Colonic mucosa (tissue), 4 donors: ENCODE measurements around the gene CDCA5. TPM values are rescaled to one million over a fixed set of nuclear protein-coding genes. Genes with fewer than 3 reads are reported as not detected.

Experiments used
- DNase-seq: peaks from one replicate; pipeline ENCODE4 v3.0.0-alpha.2; 2020
- H3K27ac ChIP-seq: fragments of 200-600 bp; one replicate; pipeline ENCODE4 v1.8.0; 2021
- H3K27me3 ChIP-seq: fragments of 200-600 bp; one replicate; pipeline ENCODE4 v1.8.0; 2021
- H3K36me3 ChIP-seq: fragments of 200-600 bp; one replicate; pipeline ENCODE4 v1.8.0; 2021
- H3K4me1 ChIP-seq: fragments of 200-600 bp; one replicate; pipeline ENCODE4 v1.8.0; 2021; ENCODE audit warnings: mild to moderate bottlenecking
- H3K4me3 ChIP-seq: fragments of 200-600 bp; one replicate; pipeline ENCODE4 v1.8.0; 2021
- H3K9ac ChIP-seq, 2 donors: one replicate each; pipeline ENCODE4 v1.7.0; 2013; ENCODE audit warnings: control low read depth in 2 of 2, low read depth in 2 of 2, low read length in 2 of 2
- H3K9me3 ChIP-seq: fragments of 200-600 bp; one replicate; pipeline ENCODE4 v1.8.0; 2021
- CTCF ChIP-seq: fragments of 200-600 bp; IDR thresholded peaks from one replicate; pipeline ENCODE4 v1.8.0; 2022; ENCODE audit warnings: antibody characterized with exemption, mild to moderate bottlenecking
- intact Hi-C: fragments of 100-400 bp; cut with DNase I; formaldehyde crosslinking; loops from one replicate; pipeline ENCODE4 v1.14.1; 2022
- total RNA-seq, 2 donors: library from RNA; stranded (reverse); fragmentation: NEBNext Ultra II Directional in 1 of 2; extraction: Animal tissue kit (Norgen Biotek cat#: 25700) in 1 of 2; gene quantifications; one replicate each; pipeline ENCODE4 v1.2.1, GENCODE V29; 2021
- donor health status: healthy.
- donor health status: DM: no; HTN: no; CAD: no.
- donor health status: DM: no; HTN: no; CAD: no.

The CDCA5 gene
- total RNA-seq, 2 donors from 2014 or later, result 9.7 to 51.7 TPM

DNA sequence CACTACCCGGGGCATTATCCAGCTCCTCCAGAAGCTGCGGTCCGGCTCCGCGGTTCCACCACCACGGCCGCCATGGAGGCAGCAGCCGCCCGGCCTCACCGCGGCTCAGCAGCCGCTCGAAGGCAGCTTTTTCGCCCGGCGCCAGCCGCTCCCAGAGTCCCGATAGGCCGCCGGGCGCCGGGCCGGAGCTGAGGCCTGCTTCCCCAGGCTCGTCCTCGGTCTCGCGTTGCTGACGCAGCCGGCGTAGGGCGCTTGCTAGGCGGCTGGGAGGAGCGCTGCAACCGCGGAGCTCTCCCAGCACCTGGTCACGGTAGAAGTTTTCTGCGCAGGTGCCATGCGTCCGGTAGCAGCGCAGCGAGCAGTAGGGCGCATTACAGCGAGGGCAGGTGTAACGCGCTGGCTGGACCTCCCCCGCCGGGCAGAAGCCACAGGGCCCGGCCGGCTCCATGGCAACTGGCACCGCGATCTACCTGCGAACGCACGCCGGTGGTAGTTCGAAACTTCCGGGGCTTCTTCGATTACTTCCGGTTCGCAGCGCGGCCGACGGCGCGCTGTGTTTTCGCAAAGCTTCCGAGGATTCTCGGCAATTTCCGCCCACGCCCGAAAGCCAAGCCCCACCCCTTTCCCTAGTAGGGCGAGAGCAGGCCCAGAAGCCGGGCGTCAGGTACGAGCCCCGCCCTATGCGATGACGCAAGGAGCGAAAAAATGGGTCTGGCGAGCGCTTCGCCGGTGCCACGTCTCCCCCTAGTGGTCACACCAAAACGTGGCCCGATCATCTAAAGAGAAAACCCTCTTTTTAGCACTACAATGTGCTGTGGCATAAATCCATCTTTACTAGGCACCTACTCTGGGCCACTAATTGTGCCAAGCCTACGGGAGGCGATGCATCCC is 33.6 kb upstream of the CDCA5 start, which contains the start of gene ZNHIT2:
Gene ZNHIT2 (minus strand): TSS at position 496 of the 891 bp plus-strand sequence. CDS start 48 bp downstream, at position 448.
- Histone ChIP-seq H3K27me3 (no peaks in the 10 kb centered on the region), H3K9me3 (no peaks in the 10 kb centered on the region), H3K36me3 (peaks cover 13% of the 10 kb centered on the region), H3K4me3 (peak within 1 kb of the TSS; percentile 70), H3K9ac (peak within 1 kb of the TSS; percentile 89 to 91), H3K27ac (peak within 1 kb of the TSS; percentile 71), H3K4me1 (peaks cover 23% of the 10 kb centered on the region)
- intact Hi-C loops, result loop anchor here (5.0 to 10.0 kb wide), 3 partner anchors 105 to 270 kb away; partner anchors contain the start of gene ARL2
- TF ChIP-seq CTCF, result peak; percentile 71
- DNase-seq, result peak; percentile 100

- DNase-seq, result peak; percentile 35
Observed at GRCh38 chr11:65116370-65117205, 32.7 kb upstream of the CDCA5 start.

GRCh38 chr11:65115361-65116082 is 31.7 kb upstream of the CDCA5 start:
- Histone ChIP-seq H3K4me1 (peaks cover 29% of the 10 kb centered on the region), H3K27ac (no peak overlapping the region), H3K4me3 (no peak overlapping the region), H3K9me3 (no peaks in the 10 kb centered on the region), H3K27me3 (no peaks in the 10 kb centered on the region), H3K36me3 (peaks cover 11% of the 10 kb centered on the region), H3K9ac (peak overlapping the region; percentile 24 to 89)
- no peak for TF ChIP-seq CTCF
- intact Hi-C loops, result loop anchor here (5.0 to 10.0 kb wide), 3 partner anchors 103 to 268 kb away; partner anchors contain the start of gene ARL2
- no peak for DNase-seq

More at GRCh38 chr11:65116370-65117205, 32.7 kb upstream of the CDCA5 start:
- no peak for TF ChIP-seq CTCF
- H3K27ac ChIP-seq, result peak overlapping the region; percentile 71
- H3K9me3 ChIP-seq, result no peaks in the 10 kb centered on the region
- peak overlapping the region; percentile 70 for H3K4me3 ChIP-seq
- H3K9ac ChIP-seq, result peak overlapping the region; percentile 89 to 91
- peaks cover 13% of the 10 kb centered on the region for H3K36me3 ChIP-seq
- intact Hi-C loops, result loop anchor here (5.0 to 10.0 kb wide), 3 partner anchors 104 to 269 kb away; partner anchors contain the start of gene ARL2
- peaks cover 23% of the 10 kb centered on the region for H3K4me1 ChIP-seq
- no peaks in the 10 kb centered on the region for H3K27me3 ChIP-seq

DNA sequence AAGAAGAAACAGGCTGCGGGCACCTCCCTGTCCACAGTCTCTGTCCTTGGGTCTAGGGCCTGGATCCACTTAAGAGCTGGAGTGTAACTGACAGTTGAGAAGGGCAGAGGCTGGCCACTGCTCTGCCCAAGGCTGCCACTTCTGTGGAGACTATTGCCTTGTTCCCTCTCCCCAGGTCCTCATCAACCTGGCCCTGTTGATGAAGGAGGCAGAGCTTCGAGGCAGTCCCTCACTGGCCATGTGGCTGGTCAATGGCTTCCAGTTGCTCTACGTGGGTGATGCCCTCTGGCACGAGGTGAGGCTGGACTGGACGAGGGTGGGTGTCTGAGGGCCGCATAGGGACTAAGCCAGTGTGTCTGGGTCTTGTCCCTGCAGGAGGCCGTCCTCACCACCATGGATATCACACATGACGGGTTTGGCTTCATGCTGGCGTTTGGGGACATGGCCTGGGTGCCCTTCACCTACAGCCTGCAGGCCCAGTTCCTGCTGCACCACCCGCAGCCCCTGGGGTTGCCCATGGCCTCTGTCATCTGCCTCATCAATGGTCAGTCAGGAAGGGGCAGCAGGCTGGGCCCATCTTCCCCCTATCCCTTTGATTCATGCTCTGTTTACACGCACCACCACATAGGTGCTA is 30.8 kb upstream of the CDCA5 start:
- intact Hi-C loops, result loop anchor here (5.0 to 10.0 kb wide), 3 partner anchors 102 to 267 kb away; partner anchors contain the start of gene ARL2
- H3K4me3 ChIP-seq, result no peak overlapping the region
- peaks cover 31% of the 10 kb centered on the region for H3K4me1 ChIP-seq
- no peak for TF ChIP-seq CTCF
- no peaks in the 10 kb centered on the region for H3K9me3 ChIP-seq
- H3K27ac ChIP-seq, result no peak overlapping the region
- no peaks in the 10 kb centered on the region for H3K27me3 ChIP-seq
- DNase-seq, result no peak
- H3K9ac ChIP-seq, result peak overlapping the region in 1 of 2 donors; percentile 35
- peaks cover 2% of the 10 kb centered on the region for H3K36me3 ChIP-seq
